Activated CD8-positive, alpha-beta memory T cell treated with anti-CD3 and anti-CD28 coated beads, Interleukin-2, amount 50 U/mL, for 24 hours (primary cell): ENCODE results near the gene GPR65.

Experiments used
- DNase-seq: peaks from one replicate; pipeline ENCODE4 v3.0.0-alpha.2; 2020; ENCODE audit errors: extremely low read depth

Gene GPR65, protein sequence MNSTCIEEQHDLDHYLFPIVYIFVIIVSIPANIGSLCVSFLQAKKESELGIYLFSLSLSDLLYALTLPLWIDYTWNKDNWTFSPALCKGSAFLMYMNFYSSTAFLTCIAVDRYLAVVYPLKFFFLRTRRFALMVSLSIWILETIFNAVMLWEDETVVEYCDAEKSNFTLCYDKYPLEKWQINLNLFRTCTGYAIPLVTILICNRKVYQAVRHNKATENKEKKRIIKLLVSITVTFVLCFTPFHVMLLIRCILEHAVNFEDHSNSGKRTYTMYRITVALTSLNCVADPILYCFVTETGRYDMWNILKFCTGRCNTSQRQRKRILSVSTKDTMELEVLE

GRCh38 chr14:88005050-88005481, at the start of gene GPR65:
Gene GPR65, plus strand, starts transcription at chr14:88005135. Its CDS starts 5,713 bp downstream, at chr14:88010848.
- no peak for DNase-seq

GRCh38 chr14:87955501-87955900, 49.4 kb upstream of the GPR65 start:
- DNase-seq, result no peak

- no peak for DNase-seq
Observed at GRCh38 chr14:87960013-87960787, 44.7 kb upstream of the GPR65 start.

GRCh38 chr14:87961246-87961645, 43.7 kb upstream of the GPR65 start:
- DNase-seq, result no peak

DNA sequence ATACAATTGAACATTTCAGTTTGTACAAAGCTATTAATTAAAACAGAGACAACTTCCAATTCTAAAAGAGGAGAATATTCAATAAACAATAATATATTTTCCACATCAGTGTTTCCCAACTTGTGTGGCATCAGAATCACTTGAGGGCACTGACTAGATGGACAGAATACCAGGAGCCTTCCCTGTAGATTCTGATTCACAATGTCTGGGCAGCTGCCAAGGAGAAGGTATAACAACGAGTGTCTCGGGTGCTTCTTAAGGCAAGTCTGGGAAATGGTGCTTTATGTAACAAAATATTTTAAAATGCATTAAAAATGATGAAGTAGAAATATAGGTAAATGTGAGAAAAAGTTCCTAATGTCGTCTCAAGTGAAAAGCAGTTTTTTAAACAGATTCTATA, 38.1 kb upstream of the GPR65 start:
- DNase-seq, result no peak

- no peak for DNase-seq
Observed at GRCh38 chr14:87967496-87967895, 37.4 kb upstream of the GPR65 start.

- DNase-seq, result no peak
Observed at GRCh38 chr14:87971010-87971409, 33.9 kb upstream of the GPR65 start.

- DNase-seq, result no peak
Observed at GRCh38 chr14:87975636-87976035, 29.3 kb upstream of the GPR65 start.

DNA sequence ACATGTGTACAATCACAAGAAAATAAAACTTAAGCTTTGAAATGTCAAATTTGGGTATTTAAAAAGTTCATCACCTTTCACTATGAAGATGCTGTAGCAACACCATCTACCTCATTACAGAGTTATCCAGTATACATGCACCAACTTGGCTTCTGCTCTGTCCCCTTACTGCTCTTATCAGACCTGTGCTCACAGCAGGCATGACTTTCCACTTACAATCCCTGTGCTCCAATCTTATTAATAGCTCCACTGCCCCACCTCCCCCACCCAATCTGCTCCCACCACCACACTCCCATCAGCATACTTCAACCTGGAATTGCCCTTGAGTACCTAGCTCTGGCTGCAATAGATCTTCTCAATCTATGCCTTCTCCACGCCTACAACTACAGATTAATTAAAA, 25.2 kb upstream of the GPR65 start:
- no peak for DNase-seq

DNA sequence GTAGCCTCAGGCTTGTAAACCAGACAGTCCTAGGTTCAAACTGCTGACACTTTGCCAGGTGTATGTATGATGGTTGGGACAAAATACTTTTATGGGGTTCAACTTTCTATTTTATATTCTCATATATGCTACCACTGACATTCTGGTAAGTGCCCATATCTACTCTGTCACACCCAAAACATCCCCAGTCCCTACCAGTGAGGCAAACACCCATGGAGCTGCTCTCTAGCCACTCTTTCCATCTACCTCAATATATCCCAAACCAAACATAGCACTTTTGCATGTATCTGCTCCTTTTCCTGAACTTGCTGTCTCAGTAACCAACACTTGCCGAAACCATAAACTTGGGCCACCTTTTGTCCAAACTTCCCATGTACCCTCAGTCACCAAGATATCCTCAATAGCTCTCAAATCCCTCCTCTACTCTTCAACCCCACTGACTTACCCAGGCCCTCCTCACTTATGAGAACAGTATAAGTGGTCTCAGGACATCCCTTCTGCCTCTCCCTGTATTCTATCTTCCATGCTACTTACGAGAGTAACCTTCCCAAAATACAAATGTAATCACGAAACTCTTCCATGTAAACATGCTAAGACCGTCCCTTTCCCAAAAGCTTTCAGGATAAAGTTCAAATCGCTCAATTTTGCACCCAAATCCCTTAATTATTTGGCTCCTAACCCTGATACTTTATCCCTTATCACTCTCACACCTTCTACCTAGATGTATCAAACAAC, 15.5 kb upstream of the GPR65 start:
- DNase-seq, result no peak

DNA sequence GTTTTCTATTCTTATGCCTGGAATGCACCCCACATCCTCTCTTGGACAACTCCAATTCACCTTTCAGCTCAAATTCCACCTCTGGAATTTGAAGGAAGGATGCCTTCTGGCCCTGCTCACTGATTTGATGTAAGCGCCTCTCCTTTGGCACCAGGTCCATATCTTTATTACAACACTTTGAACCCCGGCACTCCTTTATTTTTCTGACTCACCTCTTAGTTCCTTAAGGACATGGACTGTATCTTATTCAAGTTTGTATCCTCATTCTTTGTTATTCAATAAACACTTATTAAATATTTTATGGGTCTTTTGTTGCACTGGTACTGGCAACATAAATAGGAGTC, 15.0 kb upstream of the GPR65 start:
- DNase-seq, result no peak

- DNase-seq, result no peak
Observed at GRCh38 chr14:87990682-87991081, 14.3 kb upstream of the GPR65 start.

DNA sequence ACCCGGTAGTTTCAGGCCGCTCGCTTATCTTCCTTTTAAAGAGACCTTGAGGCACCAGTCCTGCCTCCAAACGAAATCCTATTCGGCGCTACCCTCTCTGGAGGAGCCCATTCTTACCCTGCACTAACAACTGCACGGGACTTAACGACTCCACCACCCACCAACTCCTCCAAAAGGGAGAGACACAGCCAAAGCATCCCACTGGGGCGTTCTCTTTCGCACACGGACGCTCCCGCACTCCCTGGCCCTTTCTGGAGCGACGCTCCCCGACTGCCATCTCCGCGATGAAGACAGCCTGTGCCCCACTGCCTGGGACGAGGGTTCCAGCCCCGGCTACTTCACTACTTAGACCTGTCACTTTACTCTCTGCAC, 12.6 kb upstream of the GPR65 start:
- DNase-seq, result no peak

- DNase-seq, result peak; percentile 88
Observed at GRCh38 chr14:87992718-87993628, 12.0 kb upstream of the GPR65 start, which contains the start of gene GALC. Gene GALC, minus strand, starts transcription at chr14:87993182. Its CDS starts 18 bp downstream, at chr14:87993164.

GRCh38 chr14:87994974-87995373, 10.0 kb upstream of the GPR65 start:
- no peak for DNase-seq

GRCh38 chr14:87995500-87996290, 9.2 kb upstream of the GPR65 start:
- DNase-seq, result no peak

DNA sequence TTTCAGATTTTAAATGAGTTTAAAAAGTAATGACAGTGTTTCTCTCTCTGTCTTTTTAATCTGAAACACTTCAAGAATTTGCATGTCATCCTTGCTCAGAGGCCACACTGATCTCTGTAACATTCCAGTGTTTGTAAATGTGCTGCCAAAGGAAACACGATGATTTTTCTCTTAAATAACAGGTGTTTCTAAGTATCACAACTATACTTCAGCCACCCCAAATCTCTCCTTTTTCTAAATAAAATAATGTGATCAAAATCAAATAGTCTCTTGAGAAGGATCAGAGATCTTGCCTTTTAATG, 8.7 kb upstream of the GPR65 start:
- no peak for DNase-seq

DNA sequence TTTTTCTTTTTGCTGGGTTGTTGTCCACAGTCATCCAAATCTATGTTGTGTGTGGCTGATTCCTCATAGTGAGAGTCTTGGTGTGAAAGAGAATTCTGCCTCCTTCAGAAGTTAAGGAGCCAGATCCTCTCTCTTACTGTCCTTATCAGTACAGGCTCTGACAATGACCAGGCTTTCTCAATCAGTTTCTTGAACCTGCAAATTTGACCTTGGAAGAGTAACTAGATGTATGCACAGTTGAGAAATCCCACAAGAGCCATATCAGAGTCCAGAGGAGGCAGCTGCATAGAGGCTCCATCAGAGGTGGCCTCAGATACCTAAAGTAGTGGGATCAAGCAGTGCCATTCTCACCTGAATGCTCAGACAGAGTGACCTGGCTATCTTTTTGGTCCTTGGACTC, 6.5 kb upstream of the GPR65 start:
- no peak for DNase-seq

- DNase-seq, result no peak
Observed at GRCh38 chr14:87999277-87999676, 5.7 kb upstream of the GPR65 start.

- no peak for DNase-seq
Observed at GRCh38 chr14:88002421-88003075, 2.4 kb upstream of the GPR65 start.
